Measurements from ENCODE around the gene APOA1. TPM values are rescaled to one million over a fixed set of nuclear protein-coding genes. Genes with fewer than 3 reads are reported as not detected.

APOA1 gene
- total RNA-seq, 2 donors from 2014 or later = not detected

DNA sequence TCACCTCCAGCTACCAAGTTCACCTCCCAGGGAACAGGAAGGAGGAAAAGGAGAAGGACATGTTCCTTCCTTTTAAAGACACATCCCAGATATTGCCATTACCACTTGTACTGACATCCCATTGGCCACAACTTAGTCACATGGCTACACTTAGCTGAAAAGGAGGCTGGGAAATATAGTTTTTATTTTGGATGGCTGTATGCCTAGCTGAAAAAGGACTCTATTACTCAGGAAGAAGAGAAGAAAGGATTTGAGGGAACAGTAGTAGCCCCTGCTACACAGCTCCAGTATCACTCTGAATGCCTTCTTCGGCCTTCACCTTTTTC, 43.7 kb downstream of the APOA1 start:
- Histone ChIP-seq H3K4me3 (no peak overlapping the region), H3K27ac (no peak overlapping the region), H3K36me3 (no peaks in the 10 kb centered on the region), H3K4me1 (ENCODE audit: control insufficient read depth in 1 of 2, low read depth in 2 of 2) (peaks cover 0 to 11% of the 10 kb centered on the region in 2 donors), H3K27me3 (replicated peaks; ENCODE audit: insufficient read depth) (no peaks in the 10 kb centered on the region), H3K9me3 (no peaks in the 10 kb centered on the region)
- no peak for DNase-seq (ENCODE audit: low spot score)
- ATAC-seq (ENCODE audit: insufficient number of reproducible peaks, low FRiP score, low read depth) = no peak
- TF ChIP-seq, protein P1, sequence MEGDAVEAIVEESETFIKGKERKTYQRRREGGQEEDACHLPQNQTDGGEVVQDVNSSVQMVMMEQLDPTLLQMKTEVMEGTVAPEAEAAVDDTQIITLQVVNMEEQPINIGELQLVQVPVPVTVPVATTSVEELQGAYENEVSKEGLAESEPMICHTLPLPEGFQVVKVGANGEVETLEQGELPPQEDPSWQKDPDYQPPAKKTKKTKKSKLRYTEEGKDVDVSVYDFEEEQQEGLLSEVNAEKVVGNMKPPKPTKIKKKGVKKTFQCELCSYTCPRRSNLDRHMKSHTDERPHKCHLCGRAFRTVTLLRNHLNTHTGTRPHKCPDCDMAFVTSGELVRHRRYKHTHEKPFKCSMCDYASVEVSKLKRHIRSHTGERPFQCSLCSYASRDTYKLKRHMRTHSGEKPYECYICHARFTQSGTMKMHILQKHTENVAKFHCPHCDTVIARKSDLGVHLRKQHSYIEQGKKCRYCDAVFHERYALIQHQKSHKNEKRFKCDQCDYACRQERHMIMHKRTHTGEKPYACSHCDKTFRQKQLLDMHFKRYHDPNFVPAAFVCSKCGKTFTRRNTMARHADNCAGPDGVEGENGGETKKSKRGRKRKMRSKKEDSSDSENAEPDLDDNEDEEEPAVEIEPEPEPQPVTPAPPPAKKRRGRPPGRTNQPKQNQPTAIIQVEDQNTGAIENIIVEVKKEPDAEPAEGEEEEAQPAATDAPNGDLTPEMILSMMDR (IDR thresholded peaks at IDR 0.05) = no peak

GRCh38 chr11:116792869-116793771, 44.3 kb downstream of the APOA1 start:
- TF ChIP-seq, protein P1 (IDR thresholded peaks at IDR 0.05) = no peak
- peaks cover 2 to 16% of the 10 kb centered on the region in 2 donors for H3K4me1 ChIP-seq (ENCODE audit: control insufficient read depth in 1 of 2, low read depth in 2 of 2)
- no peaks in the 10 kb centered on the region for H3K27me3 ChIP-seq (replicated peaks; ENCODE audit: insufficient read depth)
- no peak for ATAC-seq (ENCODE audit: insufficient number of reproducible peaks, low FRiP score, low read depth)
- H3K4me3 ChIP-seq = no peak overlapping the region
- H3K9me3 ChIP-seq = no peaks in the 10 kb centered on the region
- no peak for DNase-seq (ENCODE audit: low spot score)
- no peak overlapping the region for H3K27ac ChIP-seq
- H3K36me3 ChIP-seq = no peaks in the 10 kb centered on the region

DNA sequence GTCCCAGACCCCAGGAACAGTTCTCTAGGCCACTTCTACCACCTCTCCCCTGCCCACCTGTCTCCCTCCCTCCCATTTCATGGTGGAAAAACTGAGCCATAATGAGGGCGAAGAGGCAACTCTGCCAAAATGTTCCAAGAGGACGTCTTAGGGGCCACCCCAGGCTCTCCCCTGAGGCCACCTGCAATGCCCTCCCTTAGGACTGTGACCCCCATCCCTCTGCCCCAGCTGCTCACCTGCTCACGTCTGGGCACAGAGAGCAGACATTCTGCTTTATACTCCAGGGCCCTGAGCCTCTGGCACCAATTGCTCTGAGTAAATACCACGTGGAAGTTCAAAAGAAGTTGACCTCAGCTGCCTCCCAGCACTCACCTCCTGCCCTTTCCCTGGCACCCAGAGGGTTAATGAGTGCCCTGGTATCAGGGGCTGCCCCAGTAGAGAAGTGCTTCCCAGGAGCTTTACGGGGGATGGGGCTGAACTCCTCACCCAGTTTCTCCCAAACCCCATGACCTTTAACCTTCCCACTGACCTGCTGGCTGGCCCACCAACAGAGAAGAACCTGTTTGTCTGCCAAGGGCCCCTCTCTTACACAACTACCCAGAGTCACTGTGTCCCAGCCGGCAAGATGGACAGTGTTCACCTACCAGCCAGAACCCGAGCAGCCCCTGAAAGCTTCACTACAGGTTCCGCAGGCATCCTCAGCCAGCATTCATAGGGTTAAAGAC, 45.1 kb downstream of the APOA1 start:
- TF ChIP-seq, protein P1 (IDR thresholded peaks at IDR 0.05) = no peak
- Histone ChIP-seq H3K4me3 (no peak overlapping the region), H3K27me3 (replicated peaks; ENCODE audit: insufficient read depth) (no peaks in the 10 kb centered on the region), H3K9me3 (no peaks in the 10 kb centered on the region), H3K36me3 (no peaks in the 10 kb centered on the region), H3K27ac (no peak overlapping the region), H3K4me1 (ENCODE audit: control insufficient read depth in 1 of 2, low read depth in 2 of 2) (peaks cover 2 to 17% of the 10 kb centered on the region in 2 donors)
- DNase-seq (ENCODE audit: low spot score) (no peak), ATAC-seq (ENCODE audit: insufficient number of reproducible peaks, low FRiP score, low read depth) (no peak)

DNA sequence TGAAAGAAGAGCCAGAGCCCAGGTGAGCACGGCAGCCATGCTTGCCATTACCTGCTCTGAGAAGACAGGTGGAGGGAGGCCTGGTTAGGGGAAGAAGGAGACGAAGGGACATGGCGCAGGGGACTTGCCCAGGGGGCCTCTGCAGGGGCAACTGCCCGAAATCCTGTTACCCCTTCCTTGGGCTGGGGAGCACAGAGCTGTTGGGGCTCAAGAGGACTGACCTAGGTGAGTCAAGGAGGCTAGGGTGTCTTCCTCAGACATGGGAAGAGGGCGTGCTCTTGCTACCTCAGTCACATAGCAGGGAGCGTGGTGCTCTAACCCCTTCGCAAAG, 45.6 kb downstream of the APOA1 start, which contains the start of gene APOA5:
Gene APOA5, minus strand, starts transcription at position 67 of the 331 bp plus-strand sequence. Its CDS starts 19 bp downstream, at position 48.
- TF ChIP-seq, protein P1 (IDR thresholded peaks at IDR 0.05) = no peak
- H3K27me3 ChIP-seq (replicated peaks; ENCODE audit: insufficient read depth) = no peaks in the 10 kb centered on the region
- no peak within 1 kb of the TSS for H3K27ac ChIP-seq
- no peaks in the 10 kb centered on the region for H3K36me3 ChIP-seq
- DNase-seq (ENCODE audit: low spot score) (no peak), ATAC-seq (ENCODE audit: insufficient number of reproducible peaks, low FRiP score, low read depth) (no peak)
- peaks cover 6 to 22% of the 10 kb centered on the region in 2 donors for H3K4me1 ChIP-seq (ENCODE audit: control insufficient read depth in 1 of 2, low read depth in 2 of 2)
- H3K4me3 ChIP-seq = peak within 1 kb of the TSS; percentile 53
- H3K9me3 ChIP-seq = no peaks in the 10 kb centered on the region
